Neural progenitor cell (in vitro differentiated cells): ENCODE data around the gene CCNH.

ENCODE experiments used
- CTCF ChIP-seq: fragments of 200-600 bp; sonication (generic); IDR thresholded peaks from 2 replicates; pipeline ENCODE4 v1.5.1; 2017; ENCODE audit warnings: antibody characterized with exemption, mild to moderate bottlenecking
- EZH2 ChIP-seq: fragments of 200-600 bp; sonication (generic); IDR thresholded peaks from 2 replicates; pipeline ENCODE4 v1.6.1; 2017; ENCODE audit warnings: antibody characterized with exemption, mild to moderate bottlenecking, moderate library complexity
- EZH2phosphoT487 ChIP-seq: fragments of 200-600 bp; sonication (generic); IDR thresholded peaks from 2 replicates; pipeline ENCODE4 v1.6.1; 2017; ENCODE audit warnings: antibody characterized with exemption

DNA sequence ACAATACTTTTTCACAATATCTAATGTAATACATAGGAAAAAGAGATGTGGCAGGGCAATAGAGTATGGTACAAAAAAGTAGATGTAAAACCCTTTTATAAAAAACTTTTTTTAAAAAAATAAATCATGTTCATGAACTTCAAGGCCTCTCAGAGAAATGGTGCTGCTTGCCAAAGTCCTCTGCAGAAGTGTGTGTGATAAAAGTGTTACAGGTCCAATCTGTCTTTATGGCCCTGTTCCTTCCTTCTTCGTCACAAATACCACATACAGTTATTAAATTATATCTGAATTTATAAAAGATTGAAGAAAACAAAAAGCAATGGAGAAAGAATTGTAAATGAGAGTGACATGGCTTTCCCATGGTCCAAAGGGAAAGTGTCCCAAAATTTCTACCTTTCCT is 21.7 kb upstream of the CCNH start:
- TF ChIP-seq CTCF: no peak
- no peak for TF ChIP-seq EZH2
- no peak for TF ChIP-seq EZH2phosphoT487
